CD8-positive, alpha-beta memory T cell (primary cell): ENCODE results near the gene KCNIP1. TPM values are rescaled to one million over a fixed set of nuclear protein-coding genes. Genes with fewer than 3 reads are reported as not detected.

Experiments
- CTCF ChIA-PET: fragments of 350-600 bp; sonication (Branson Sonifier 250); formaldehyde crosslinking; loops from one replicate; lab custom pipeline; 2021; ENCODE audit warnings: antibody characterized with exemption; lab: Charles Lee
- POLR2A ChIA-PET: fragments of 350-600 bp; sonication (Branson Sonifier 250); formaldehyde crosslinking; loops from one replicate; lab custom pipeline; 2021; ENCODE audit warnings: antibody characterized with exemption; lab: Charles Lee
- DNase-seq, 5 donors: peaks; one replicate each; pipeline versions ENCODE4 v3.0.0 to v3.0.0-alpha.2; 2020 to 2022; ENCODE audit warnings: mixed read lengths in 1 of 5
- H3K27ac ChIP-seq: one replicate; pipeline ENCODE4 v1.7.0; 2013; ENCODE audit warnings: low read depth, mild to moderate bottlenecking, low read length, moderate library complexity
- H3K27me3 ChIP-seq: 2 replicates; pipeline ENCODE4 v1.7.0; 2013; ENCODE audit warnings: low read length, mild to moderate bottlenecking; ENCODE audit not compliant: insufficient read depth, poor library complexity, severe bottlenecking
- H3K36me3 ChIP-seq: 2 replicates; pipeline ENCODE4 v1.7.0; 2013; ENCODE audit warnings: mild to moderate bottlenecking, low read length, moderate library complexity; ENCODE audit not compliant: insufficient read depth
- H3K4me1 ChIP-seq: 2 replicates; pipeline ENCODE4 v1.7.0; 2013; ENCODE audit warnings: mild to moderate bottlenecking, low read length, moderate library complexity; ENCODE audit not compliant: insufficient read depth
- H3K4me3 ChIP-seq: 2 replicates; pipeline ENCODE4 v1.7.0; 2013; ENCODE audit warnings: mild to moderate bottlenecking, low read length
- H3K9me3 ChIP-seq: 2 replicates; pipeline ENCODE4 v1.7.0; 2013; ENCODE audit warnings: mild to moderate bottlenecking, low read length
- H3K27ac Mint-ChIP-seq, 8 donors: one replicate each; pipeline ENCODE4 v1.8.0; 2020 to 2021; ENCODE audit warnings: mixed read lengths in 8 of 8, mild to moderate bottlenecking in 6 of 8, inconsistent platforms in 3 of 8, moderate library complexity in 3 of 8
- H3K27me3 Mint-ChIP-seq, 2 donors: one replicate each; pipeline ENCODE4 v1.8.0; 2020 to 2021; ENCODE audit warnings: mixed read lengths in 2 of 2, mild to moderate bottlenecking in 1 of 2, moderate library complexity in 1 of 2
- H3K36me3 Mint-ChIP-seq, 3 donors: one replicate each; pipeline ENCODE4 v1.8.0; 2020 to 2021; ENCODE audit warnings: mixed read lengths in 3 of 3, inconsistent platforms in 1 of 3, mild to moderate bottlenecking in 1 of 3
- H3K4me1 Mint-ChIP-seq, 3 donors: one replicate each; pipeline ENCODE4 v1.8.0; 2020 to 2021; ENCODE audit warnings: mixed read lengths in 3 of 3, inconsistent platforms in 1 of 3, mild to moderate bottlenecking in 1 of 3
- H3K4me3 Mint-ChIP-seq, 7 donors: one replicate each; pipeline ENCODE4 v1.8.0; 2020 to 2021; ENCODE audit warnings: mixed read lengths in 7 of 7, mild to moderate bottlenecking in 6 of 7, moderate library complexity in 4 of 7, inconsistent platforms in 2 of 7
- H3K9me3 Mint-ChIP-seq, 5 donors: one replicate each; pipeline ENCODE4 v1.8.0; 2020 to 2022; ENCODE audit warnings: mixed read lengths in 5 of 5, mild to moderate bottlenecking in 3 of 5, moderate library complexity in 2 of 5, inconsistent platforms in 1 of 5
- polyA plus RNA-seq: library from polyadenylated mRNA; unstranded; fragments of 300-500 nt; fragmentation: Illumina TruSeq; gene quantifications from one replicate; pipeline ENCODE4 v1.2.3, GENCODE V29; 2021
- total RNA-seq, 2 experiments: library from RNA; stranded (reverse); gene quantifications; one replicate each; pipeline ENCODE4 v1.2.3, GENCODE V29; 2021

KCNIP1 gene
- total and polyA plus RNA-seq, 3 experiments from 2014 or later, result not detected

GRCh38 chr5:170504616-170505266 lies 921 bp downstream of the KCNIP1 start:
- H3K4me3 ChIP-seq, result no peak overlapping the region
- ChIA-PET CTCF (no interaction called here), POLR2A (no interaction called here)
- no peaks in the 10 kb centered on the region for H3K36me3 ChIP-seq
- no peaks in the 10 kb centered on the region for H3K36me3 Mint-ChIP-seq
- no peak overlapping the region for H3K4me3 Mint-ChIP-seq
- H3K27ac Mint-ChIP-seq, result no peak overlapping the region
- peaks cover 37 to 61% of the 10 kb centered on the region in 2 donors for H3K27me3 Mint-ChIP-seq
- H3K27ac ChIP-seq, result no peak overlapping the region
- no peaks in the 10 kb centered on the region for H3K9me3 ChIP-seq
- H3K4me1 Mint-ChIP-seq, result peaks cover 0 to 8% (median 0%) of the 10 kb centered on the region in 3 donors
- peaks cover 0 to 2% (median 0%) of the 10 kb centered on the region in 5 donors for H3K9me3 Mint-ChIP-seq
- DNase-seq, result no peak
- no peaks in the 10 kb centered on the region for H3K4me1 ChIP-seq
- peaks cover 9% of the 10 kb centered on the region for H3K27me3 ChIP-seq

DNA sequence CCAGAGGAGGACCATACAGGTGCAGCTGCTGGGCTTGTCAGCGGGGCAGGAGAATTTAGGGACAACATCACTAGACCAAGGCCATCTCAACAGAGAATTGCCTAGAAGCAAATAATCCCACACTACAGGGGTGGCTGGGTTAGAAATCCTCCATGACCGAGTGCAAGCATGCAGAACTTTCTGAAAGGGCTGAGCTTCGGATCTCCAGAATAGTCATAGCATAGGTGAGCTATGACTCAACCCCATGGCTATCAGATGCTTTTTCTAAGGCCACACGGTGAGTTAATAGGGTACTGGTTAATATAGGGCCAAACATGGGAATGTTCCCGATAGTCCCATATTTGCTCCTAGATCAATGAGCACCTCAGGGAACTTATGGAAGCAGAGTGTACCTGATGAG lies 4.2 kb downstream of the KCNIP1 start:
- DNase-seq, result no peak
- no peaks in the 10 kb centered on the region for H3K9me3 Mint-ChIP-seq
- H3K27ac Mint-ChIP-seq, result no peak overlapping the region
- H3K4me3 ChIP-seq, result no peak overlapping the region
- CTCF ChIA-PET, result no interaction called here
- no peak overlapping the region for H3K4me3 Mint-ChIP-seq
- no peaks in the 10 kb centered on the region for H3K36me3 Mint-ChIP-seq
- H3K27ac ChIP-seq, result no peak overlapping the region
- H3K36me3 ChIP-seq, result no peaks in the 10 kb centered on the region
- H3K9me3 ChIP-seq, result no peaks in the 10 kb centered on the region
- peaks cover 5% of the 10 kb centered on the region for H3K27me3 ChIP-seq
- peaks cover 22 to 38% of the 10 kb centered on the region in 2 donors for H3K27me3 Mint-ChIP-seq
- H3K4me1 ChIP-seq, result no peaks in the 10 kb centered on the region
- H3K4me1 Mint-ChIP-seq, result peaks cover 0 to 5% (median 0%) of the 10 kb centered on the region in 3 donors
- POLR2A ChIA-PET, result no interaction called here

GRCh38 chr5:170508660-170509347 lies 5.0 kb downstream of the KCNIP1 start:
- H3K4me1 Mint-ChIP-seq, result peaks cover 0 to 2% (median 0%) of the 10 kb centered on the region in 3 donors
- no peaks in the 10 kb centered on the region for H3K9me3 Mint-ChIP-seq
- no peak for DNase-seq
- peaks cover 5% of the 10 kb centered on the region for H3K27me3 ChIP-seq
- no peak overlapping the region for H3K4me3 ChIP-seq
- H3K4me3 Mint-ChIP-seq, result no peak overlapping the region
- H3K9me3 ChIP-seq, result no peaks in the 10 kb centered on the region
- CTCF ChIA-PET, result no interaction called here
- peaks cover 22 to 34% of the 10 kb centered on the region in 2 donors for H3K27me3 Mint-ChIP-seq
- no peak overlapping the region for H3K27ac ChIP-seq
- H3K36me3 Mint-ChIP-seq, result no peaks in the 10 kb centered on the region
- no peaks in the 10 kb centered on the region for H3K4me1 ChIP-seq
- POLR2A ChIA-PET, result no interaction called here
- no peak overlapping the region for H3K27ac Mint-ChIP-seq
- H3K36me3 ChIP-seq, result no peaks in the 10 kb centered on the region

DNA sequence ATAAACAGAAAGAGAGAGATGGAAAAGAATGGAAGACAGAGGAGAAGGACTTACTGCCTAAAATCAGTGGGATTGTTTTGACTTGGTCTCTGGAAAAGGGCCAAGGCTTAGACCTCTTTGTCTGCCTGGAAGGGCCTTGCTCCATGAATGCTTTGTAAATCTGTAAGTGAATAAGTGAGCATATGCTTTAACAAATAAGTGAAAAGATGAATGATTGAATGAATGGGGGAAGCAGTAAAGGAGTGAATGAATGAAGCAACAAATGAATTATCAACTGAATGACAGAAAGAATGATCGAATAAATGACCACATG lies 5.5 kb downstream of the KCNIP1 start:
- Histone ChIP-seq H3K4me1 (no peaks in the 10 kb centered on the region), H3K9me3 (no peaks in the 10 kb centered on the region), H3K4me3 (no peak overlapping the region), H3K27me3 (peaks cover 5% of the 10 kb centered on the region), H3K27ac (no peak overlapping the region), H3K36me3 (no peaks in the 10 kb centered on the region)
- DNase-seq, result no peak
- no peak overlapping the region for H3K4me3 Mint-ChIP-seq
- POLR2A ChIA-PET, result no interaction called here
- peaks cover 0 to 2% (median 0%) of the 10 kb centered on the region in 3 donors for H3K4me1 Mint-ChIP-seq
- CTCF ChIA-PET, result no interaction called here
- no peak overlapping the region for H3K27ac Mint-ChIP-seq
- H3K36me3 Mint-ChIP-seq, result no peaks in the 10 kb centered on the region
- no peaks in the 10 kb centered on the region for H3K9me3 Mint-ChIP-seq
- H3K27me3 Mint-ChIP-seq, result peaks cover 22 to 34% of the 10 kb centered on the region in 2 donors

- peaks cover 5% of the 10 kb centered on the region for H3K27me3 ChIP-seq
- H3K27ac ChIP-seq, result no peak overlapping the region
- no peaks in the 10 kb centered on the region for H3K4me1 Mint-ChIP-seq
- H3K27me3 Mint-ChIP-seq, result peaks cover 20 to 26% of the 10 kb centered on the region in 2 donors
- H3K4me3 Mint-ChIP-seq, result no peak overlapping the region
- no peak for DNase-seq
- H3K27ac Mint-ChIP-seq, result no peak overlapping the region
- POLR2A ChIA-PET, result no interaction called here
- H3K4me1 ChIP-seq, result no peaks in the 10 kb centered on the region
- no peaks in the 10 kb centered on the region for H3K9me3 ChIP-seq
- H3K36me3 Mint-ChIP-seq, result no peaks in the 10 kb centered on the region
- H3K9me3 Mint-ChIP-seq, result no peaks in the 10 kb centered on the region
- CTCF ChIA-PET, result no interaction called here
- no peaks in the 10 kb centered on the region for H3K36me3 ChIP-seq
- no peak overlapping the region for H3K4me3 ChIP-seq
Observed at GRCh38 chr5:170510126-170510525, 6.3 kb downstream of the KCNIP1 start.

DNA sequence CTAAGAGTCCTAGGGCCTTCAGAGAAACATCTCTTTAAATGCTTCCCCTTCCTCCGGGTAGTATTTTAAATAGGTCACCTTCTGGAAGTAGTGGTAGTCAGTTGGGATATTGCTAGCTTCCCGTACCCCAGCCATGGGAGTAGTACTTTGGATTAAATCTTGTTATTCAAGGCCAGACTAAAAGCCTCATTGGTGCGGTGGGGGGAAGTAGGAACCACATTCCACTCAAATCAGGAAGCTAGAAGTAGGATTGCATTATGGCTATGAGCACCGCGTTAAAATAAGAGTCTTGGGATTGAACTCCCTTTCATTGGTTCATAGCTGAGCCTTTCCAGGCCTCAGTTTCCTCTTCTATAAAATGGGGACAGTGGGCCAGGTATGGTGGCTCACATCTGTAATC lies 6.7 kb downstream of the KCNIP1 start:
- no peak for DNase-seq
- Histone ChIP-seq H3K27me3 (peaks cover 5% of the 10 kb centered on the region), H3K27ac (no peak overlapping the region), H3K4me3 (no peak overlapping the region), H3K4me1 (no peaks in the 10 kb centered on the region), H3K9me3 (no peaks in the 10 kb centered on the region), H3K36me3 (no peaks in the 10 kb centered on the region)
- no peaks in the 10 kb centered on the region for H3K36me3 Mint-ChIP-seq
- ChIA-PET CTCF (no interaction called here), POLR2A (no interaction called here)
- no peak overlapping the region for H3K27ac Mint-ChIP-seq
- no peaks in the 10 kb centered on the region for H3K9me3 Mint-ChIP-seq
- H3K4me3 Mint-ChIP-seq, result no peak overlapping the region
- peaks cover 16 to 22% of the 10 kb centered on the region in 2 donors for H3K27me3 Mint-ChIP-seq
- no peaks in the 10 kb centered on the region for H3K4me1 Mint-ChIP-seq

- Mint-ChIP-seq H3K27ac (no peak overlapping the region), H3K4me3 (no peak overlapping the region), H3K4me1 (no peaks in the 10 kb centered on the region), H3K27me3 (peaks cover 10 to 15% of the 10 kb centered on the region in 2 donors), H3K9me3 (no peaks in the 10 kb centered on the region), H3K36me3 (no peaks in the 10 kb centered on the region)
- ChIA-PET CTCF (interaction anchor here (0.7 to 0.9 kb wide), 2 partner anchors 9 to 18 kb away, joined by 3 read pairs; no protein-coding TSS in a partner anchor), POLR2A (no interaction called here)
- H3K27me3 ChIP-seq, result peaks cover 5% of the 10 kb centered on the region
- H3K4me3 ChIP-seq, result no peak overlapping the region
- H3K4me1 ChIP-seq, result no peaks in the 10 kb centered on the region
- no peak for DNase-seq
- H3K27ac ChIP-seq, result no peak overlapping the region
- H3K9me3 ChIP-seq, result no peaks in the 10 kb centered on the region
- H3K36me3 ChIP-seq, result no peaks in the 10 kb centered on the region
Observed at GRCh38 chr5:170511551-170512258, 7.9 kb downstream of the KCNIP1 start.

DNA sequence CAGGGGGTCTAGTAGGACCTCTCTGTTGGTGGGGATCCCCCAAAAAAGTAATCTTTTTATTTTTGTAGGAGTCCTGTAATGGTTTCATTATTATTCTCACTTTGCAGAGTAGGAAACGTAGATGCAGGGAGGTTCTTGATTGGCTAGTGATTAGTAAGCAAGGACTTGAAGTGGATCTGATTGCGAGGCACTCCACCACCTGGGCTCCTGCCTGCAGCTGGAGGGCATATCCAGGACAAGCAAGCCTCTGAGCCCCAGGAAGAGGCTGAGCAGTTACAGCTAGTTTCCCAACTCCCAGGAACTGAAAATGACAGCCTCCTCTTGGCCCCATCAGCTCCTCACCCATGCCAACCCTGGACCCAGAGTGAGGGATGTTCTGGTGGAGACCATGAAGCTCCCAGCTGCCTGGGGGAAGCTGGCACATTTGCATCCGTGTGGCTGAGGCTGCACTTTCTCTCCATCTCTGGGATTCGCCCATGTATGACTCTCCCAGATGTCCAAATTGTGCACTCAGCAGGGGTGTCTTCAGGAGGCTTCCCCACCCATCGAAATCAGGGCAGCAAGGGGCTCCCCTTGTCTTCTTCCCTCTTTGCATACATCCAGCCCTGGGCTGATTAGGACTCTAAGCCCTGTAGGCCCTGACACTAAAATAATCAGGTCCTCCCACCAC lies 10.2 kb downstream of the KCNIP1 start:
- CTCF ChIA-PET, result no interaction called here
- no peak overlapping the region for H3K4me3 ChIP-seq

More for the DNA sequence above, 10.2 kb downstream of the KCNIP1 start:
- H3K9me3 ChIP-seq, result no peaks in the 10 kb centered on the region
- no peaks in the 10 kb centered on the region for H3K27me3 ChIP-seq
- H3K36me3 ChIP-seq, result no peaks in the 10 kb centered on the region
- no peak for DNase-seq
- no peaks in the 10 kb centered on the region for H3K9me3 Mint-ChIP-seq
- H3K36me3 Mint-ChIP-seq, result no peaks in the 10 kb centered on the region
- no peak overlapping the region for H3K27ac ChIP-seq
- H3K4me3 Mint-ChIP-seq, result no peak overlapping the region
- H3K27ac Mint-ChIP-seq, result no peak overlapping the region
- no peaks in the 10 kb centered on the region for H3K4me1 ChIP-seq
- H3K27me3 Mint-ChIP-seq, result peaks cover 0 to 5% of the 10 kb centered on the region in 2 donors
- H3K4me1 Mint-ChIP-seq, result no peaks in the 10 kb centered on the region
- POLR2A ChIA-PET, result no interaction called here
